AG04449 (cell line): ENCODE data around the gene PPCDC.

Experiments
- CTCF ChIA-PET: fragments of 350-600 bp; formaldehyde crosslinking; extraction: SDS; loops from one replicate; lab custom pipeline; 2021; ENCODE audit warnings: antibody characterized with exemption; lab: Yijun Ruan, JAX
- POLR2A ChIA-PET: fragments of 400-600, 350-600 bp; formaldehyde crosslinking; extraction: SDS; loops from one replicate; lab custom pipeline; 2020; ENCODE audit warnings: antibody characterized with exemption, inconsistent platforms; lab: Yijun Ruan, JAX
- DNase-seq: peaks from one replicate; pipeline ENCODE4 v3.0.0-alpha.2; 2010; ENCODE audit warnings: low read depth, low spot score
- H3K4me3 ChIP-seq: 2 replicates; pipeline ENCODE4 v1.5.1; 2011; ENCODE audit warnings: low read depth, mild to moderate bottlenecking, control low read depth, low read length
- CTCF ChIP-seq: IDR thresholded peaks from one replicate; pipeline ENCODE4 v1.5.1; 2011; ENCODE audit warnings: mild to moderate bottlenecking, moderate library complexity, low read length, control low read depth, inconsistent platforms; ENCODE audit not compliant: insufficient read depth; ENCODE audit errors: missing control alignments

PPCDC gene

DNA sequence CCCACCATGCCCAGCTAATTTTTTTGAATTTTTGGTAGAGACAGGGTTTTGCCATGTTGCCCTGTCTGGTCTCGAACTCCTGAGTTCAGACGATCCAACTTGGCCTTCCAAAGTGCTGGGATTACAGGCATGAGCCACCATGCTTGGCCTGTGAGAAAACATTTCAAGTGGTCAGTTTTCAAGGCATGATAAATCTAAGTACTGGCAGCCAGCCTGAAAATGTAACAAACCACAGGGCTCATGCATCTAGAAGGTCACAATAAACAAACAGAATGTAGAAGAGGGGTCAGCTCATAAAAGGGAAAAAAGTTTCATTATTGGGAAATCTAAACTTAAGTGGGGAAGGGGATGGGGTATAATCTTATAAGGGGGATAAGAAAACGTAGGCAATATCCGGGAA is 39.9 kb downstream of the PPCDC start:
- no peak overlapping the region for H3K4me3 ChIP-seq
- ChIA-PET CTCF (no interaction called here), POLR2A (no interaction called here)
- TF ChIP-seq CTCF = no peak
- DNase-seq = no peak

DNA sequence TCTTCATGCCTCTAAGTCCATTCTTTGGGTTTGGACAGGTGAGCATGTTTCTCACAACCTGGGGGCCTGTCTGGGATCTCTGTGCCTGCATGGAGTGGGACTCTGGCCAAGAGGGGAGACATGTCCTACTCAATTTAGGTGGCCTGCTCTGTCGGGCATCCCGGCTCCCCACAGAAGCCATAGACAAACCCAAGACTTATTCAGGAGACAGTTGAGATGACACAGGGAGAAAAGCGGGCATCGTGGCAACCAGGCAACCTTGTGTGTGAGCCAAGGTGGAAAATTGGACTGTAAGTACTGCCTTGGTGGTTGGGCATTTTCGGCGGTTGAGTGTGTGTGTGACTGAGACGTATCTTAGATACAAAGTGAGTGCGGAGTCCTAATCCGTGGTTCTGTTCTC is 40.5 kb downstream of the PPCDC start:
- CTCF ChIA-PET = no interaction called here
- no peak for DNase-seq
- POLR2A ChIA-PET = no interaction called here
- H3K4me3 ChIP-seq = no peak overlapping the region
- no peak for TF ChIP-seq CTCF

GRCh38 chr15:75064846-75065245 is 41.5 kb downstream of the PPCDC start:
- CTCF ChIA-PET = no interaction called here
- POLR2A ChIA-PET = no interaction called here
- no peak overlapping the region for H3K4me3 ChIP-seq
- TF ChIP-seq CTCF = no peak
- no peak for DNase-seq

GRCh38 chr15:75065467-75065850 is 42.1 kb downstream of the PPCDC start:
- ChIA-PET CTCF (interaction anchor here (1.2 to 1.4 kb wide), 2 partner anchors 11 to 136 kb away, joined by 3 to 4 read pairs; partner anchors contain the start of gene C15orf39), POLR2A (no interaction called here)
- DNase-seq = no peak
- H3K4me3 ChIP-seq = no peak overlapping the region
- no peak for TF ChIP-seq CTCF

DNA sequence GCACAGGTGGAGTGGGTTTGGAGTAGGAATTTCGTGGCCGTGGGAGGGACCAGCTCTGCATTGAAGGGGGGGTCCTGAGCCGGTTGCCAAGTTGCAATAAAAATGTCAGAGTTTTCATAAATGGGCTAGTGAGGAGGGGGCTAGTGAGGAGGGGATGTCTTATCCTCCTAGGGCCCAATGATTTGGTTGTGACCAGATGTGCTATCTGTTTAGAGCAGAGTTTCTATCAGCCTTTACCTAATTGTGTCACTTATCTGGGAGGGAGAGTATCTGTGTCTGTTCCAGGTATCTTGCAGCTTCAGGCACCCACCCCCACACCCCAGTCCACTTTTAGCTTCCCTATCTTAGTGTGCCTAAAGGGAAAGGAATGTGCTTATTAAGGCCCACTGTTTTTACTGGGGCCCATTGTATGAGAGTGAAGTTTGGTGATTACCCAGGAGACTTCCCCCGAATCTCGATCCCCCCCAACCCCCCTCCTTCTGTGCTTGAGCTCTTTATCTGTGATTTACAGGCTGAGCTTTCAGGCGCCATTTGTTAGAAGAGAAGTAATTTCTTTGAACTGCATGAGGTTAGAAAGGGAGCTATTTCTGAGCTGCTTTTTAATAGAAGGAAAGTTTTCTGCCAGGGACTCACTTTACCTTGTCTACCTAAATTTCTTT is 42.6 kb downstream of the PPCDC start:
- POLR2A ChIA-PET = no interaction called here
- H3K4me3 ChIP-seq = no peak overlapping the region
- TF ChIP-seq CTCF = no peak
- CTCF ChIA-PET = interaction anchor here (0.7 to 1.5 kb wide), 4 partner anchors 11 to 302 kb away, joined by 3 to 4 read pairs (median 4); partner anchors contain the start of genes C15orf39 and MAN2C1
- no peak for DNase-seq

- POLR2A ChIA-PET = no interaction called here
- H3K4me3 ChIP-seq = no peak overlapping the region
- no peak for TF ChIP-seq CTCF
- DNase-seq = no peak
- CTCF ChIA-PET = interaction anchor here (0.7 to 1.5 kb wide), 2 partner anchors 24 to 137 kb away, joined by 4 read pairs; no protein-coding TSS in a partner anchor
These were observed 43.9 kb downstream of the PPCDC start for GRCh38 chr15:75067123-75067830.
